ENCODE results near the gene LIX1L.

DNA sequence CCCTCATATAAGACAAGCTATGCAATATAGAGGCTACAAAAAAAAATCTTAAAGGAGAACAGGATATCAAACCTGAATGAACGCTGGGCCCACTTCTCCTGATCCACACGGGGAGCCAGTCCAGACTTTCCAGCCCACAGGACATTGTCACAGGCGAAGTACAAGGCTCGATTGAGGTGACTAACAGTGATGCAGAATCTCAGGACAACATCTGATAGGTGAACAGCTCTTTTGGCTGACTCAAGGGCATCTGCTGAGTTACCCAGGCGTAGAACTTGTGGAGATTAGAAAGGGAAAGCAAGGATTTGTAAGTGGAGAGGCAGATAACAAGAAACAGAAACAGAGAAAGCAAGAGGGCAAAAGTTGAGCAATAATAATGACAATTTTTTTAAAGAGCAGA, 41.1 kb downstream of the LIX1L start:
- TF ChIP-seq POLR2A (IDR thresholded peaks at IDR 0.05): no peak
- TF ChIP-seq, protein P1, sequence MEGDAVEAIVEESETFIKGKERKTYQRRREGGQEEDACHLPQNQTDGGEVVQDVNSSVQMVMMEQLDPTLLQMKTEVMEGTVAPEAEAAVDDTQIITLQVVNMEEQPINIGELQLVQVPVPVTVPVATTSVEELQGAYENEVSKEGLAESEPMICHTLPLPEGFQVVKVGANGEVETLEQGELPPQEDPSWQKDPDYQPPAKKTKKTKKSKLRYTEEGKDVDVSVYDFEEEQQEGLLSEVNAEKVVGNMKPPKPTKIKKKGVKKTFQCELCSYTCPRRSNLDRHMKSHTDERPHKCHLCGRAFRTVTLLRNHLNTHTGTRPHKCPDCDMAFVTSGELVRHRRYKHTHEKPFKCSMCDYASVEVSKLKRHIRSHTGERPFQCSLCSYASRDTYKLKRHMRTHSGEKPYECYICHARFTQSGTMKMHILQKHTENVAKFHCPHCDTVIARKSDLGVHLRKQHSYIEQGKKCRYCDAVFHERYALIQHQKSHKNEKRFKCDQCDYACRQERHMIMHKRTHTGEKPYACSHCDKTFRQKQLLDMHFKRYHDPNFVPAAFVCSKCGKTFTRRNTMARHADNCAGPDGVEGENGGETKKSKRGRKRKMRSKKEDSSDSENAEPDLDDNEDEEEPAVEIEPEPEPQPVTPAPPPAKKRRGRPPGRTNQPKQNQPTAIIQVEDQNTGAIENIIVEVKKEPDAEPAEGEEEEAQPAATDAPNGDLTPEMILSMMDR (IDR thresholded peaks at IDR 0.05 in 4 of 5, conservative IDR thresholded peaks at IDR 0.05 in 1 of 5): no peak
